SK-MEL-5 (cell line): Measurements from ENCODE around the gene KDM5B. TPM values are rescaled to one million over a fixed set of nuclear protein-coding genes. Genes with fewer than 3 reads are reported as not detected.

ENCODE experiments used
- DNase-seq: peaks from one replicate; pipeline ENCODE4 v3.0.0-alpha.2; 2016; ENCODE audit warnings: low read depth, low spot score
- in situ Hi-C: cut with HindIII; loops from 2 replicates; pipeline ENCODE4 v1.10.0; 2016; ENCODE audit warnings: low sequenced_read_pairs, high pct_unique_total_duplicates, low pct_unique_long_range_greater_than_20kb
- total RNA-seq: library from RNA; depleted of rRNA; stranded (reverse); fragments of >200 nt; shearing (Covaris generic); gene quantifications from 2 replicates; pipeline ENCODE4 v1.2.3, GENCODE V29; 2014

Gene KDM5B
- total RNA-seq, 1 experiment from 2014 or later, result 49.8 TPM

DNA sequence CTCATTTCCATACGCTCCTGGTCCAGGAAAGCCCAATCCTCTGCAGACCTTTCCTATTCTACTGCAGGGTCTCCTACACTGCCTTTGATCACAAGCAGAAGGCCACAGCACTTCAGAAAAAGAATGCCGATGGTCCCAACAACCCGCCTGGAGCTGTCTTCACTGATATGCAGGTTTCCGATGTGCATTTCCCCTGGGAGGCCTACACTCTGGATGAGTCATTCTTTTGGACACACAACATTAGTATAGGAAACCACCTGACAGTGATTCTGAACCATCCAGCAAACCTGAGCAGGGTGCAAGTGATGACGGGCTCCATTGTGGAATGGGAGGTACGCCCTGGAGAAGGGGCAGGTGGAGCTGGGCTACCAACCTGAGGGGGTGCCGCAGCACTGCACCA is 17.5 kb upstream of the KDM5B start:
- no peak for DNase-seq
- in situ Hi-C loops, result no loop called here

DNA sequence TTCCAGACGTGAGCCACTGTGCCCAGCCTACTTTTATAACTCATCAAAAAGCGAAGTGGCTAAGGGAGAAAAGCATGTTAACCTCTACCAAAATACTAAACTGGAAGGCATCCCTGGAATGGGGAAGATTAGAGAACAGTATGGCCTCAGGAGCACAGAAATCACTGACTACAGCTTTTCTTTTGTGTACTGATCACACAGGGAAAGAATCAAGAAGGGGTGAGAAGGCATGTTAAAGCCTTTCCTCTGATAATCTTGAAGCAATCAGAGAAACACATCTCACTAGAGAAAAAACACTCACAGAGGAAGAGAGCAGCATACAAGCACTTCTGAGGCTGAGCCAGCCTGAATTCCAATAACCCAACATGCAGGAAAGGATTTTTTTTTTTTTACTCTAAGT is 13.2 kb upstream of the KDM5B start:
- peak; percentile 53 for DNase-seq
- in situ Hi-C loops, result no loop called here

GRCh38 chr1:202818819-202819218 is 10.6 kb upstream of the KDM5B start:
- in situ Hi-C loops, result no loop called here
- DNase-seq, result no peak

DNA sequence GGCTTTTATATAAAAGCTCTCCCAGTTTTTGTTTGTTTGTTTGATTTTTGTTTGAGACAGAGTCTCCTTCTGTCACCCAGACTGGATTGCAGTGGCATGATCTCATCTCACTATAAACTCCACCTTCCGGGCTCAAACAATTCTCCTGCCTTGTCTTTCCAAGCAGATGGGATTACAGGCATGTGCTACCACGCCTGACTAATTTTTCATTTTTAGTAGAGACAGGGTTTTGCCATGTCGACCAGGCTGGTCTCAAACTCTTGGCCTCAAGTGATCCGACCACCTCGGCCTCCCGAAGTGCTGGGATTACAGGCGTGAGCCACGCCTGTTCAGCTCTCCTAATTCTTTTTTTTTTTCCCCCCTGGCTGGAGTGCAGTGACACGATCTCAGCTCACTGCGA is 6.9 kb upstream of the KDM5B start:
- in situ Hi-C loops, result no loop called here
- no peak for DNase-seq

DNA sequence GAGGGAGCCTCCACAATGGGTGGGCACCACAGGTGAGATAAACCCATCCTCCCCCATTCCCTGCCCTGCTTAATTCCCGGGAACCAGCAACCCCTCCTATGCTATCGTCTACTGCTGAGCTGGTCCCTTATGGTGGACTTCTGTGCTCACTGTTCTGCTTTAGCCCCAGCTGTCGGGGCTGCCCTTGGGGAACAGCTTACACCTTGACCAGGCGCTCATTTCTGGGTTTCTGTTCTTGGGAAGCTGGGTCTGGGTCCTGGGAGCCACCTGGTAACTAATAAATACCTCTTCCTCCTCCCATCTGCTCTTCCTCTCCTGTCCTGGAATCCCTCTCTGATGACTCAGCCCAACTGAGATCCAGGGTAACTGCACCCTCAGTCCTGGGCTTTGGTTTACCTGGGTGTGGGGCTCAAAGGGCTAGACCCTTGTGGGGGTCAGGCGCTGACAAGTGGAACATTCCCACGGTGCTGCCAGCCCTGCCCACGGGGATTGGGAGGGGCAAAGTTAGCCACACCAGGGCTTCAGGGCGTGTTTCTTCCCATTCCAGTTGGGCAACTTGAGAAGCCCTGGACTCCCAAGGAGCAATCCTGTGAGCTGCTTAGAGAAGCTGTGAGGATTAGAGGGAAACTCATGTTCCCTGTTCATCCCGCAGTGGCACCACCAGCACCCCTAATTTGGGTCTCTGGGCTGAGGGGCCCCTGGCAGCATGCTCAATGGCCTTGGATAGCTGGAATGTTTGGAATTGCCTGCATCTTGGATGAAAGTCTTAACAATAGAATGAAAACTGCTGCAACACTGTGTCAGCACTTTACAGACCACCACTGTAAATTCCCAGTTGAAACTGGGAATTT is 4.2 kb upstream of the KDM5B start:
- no peak for DNase-seq
- in situ Hi-C loops, result no loop called here

- no peak for DNase-seq
- in situ Hi-C loops, result no loop called here
Measured at GRCh38 chr1:202811296-202812175, 3.3 kb upstream of the KDM5B start.

DNA sequence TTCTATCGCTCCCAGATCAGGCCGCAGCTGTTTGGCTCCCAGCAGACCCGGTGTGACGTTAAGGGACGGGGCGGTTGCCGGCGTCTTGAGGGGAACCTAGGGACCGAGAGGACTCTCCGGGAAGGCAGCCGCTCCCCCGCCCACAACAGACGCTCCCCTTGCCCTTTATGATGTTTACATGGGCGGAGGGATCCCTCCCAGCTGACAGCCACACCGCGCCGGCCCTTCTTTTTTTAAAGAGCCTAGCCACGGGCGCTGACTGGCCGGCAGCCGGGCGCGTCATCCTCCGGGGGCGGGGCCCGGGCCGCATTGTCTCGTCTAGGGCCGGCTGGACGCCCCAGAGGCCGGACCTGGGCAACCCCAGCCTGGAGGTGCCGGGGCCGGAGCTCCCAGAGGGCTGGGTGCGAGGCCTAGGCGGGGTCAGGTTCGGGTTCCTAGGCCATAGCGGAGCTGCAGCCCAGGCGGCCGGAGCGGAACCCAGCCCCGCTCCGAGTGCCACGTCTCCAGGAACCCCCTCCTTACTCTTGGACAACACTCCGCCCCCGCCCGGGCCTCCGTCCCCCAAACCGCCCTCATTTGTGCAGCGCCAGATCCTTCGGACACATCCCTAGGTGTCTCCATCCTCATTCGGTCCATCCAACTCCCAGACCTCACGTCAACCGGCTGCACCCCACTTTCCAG is 2.5 kb upstream of the KDM5B start, which contains the start of gene PCAT6:
Gene PCAT6, plus strand, starts transcription at position 340 of the 681 bp plus-strand sequence.
- in situ Hi-C loops, result no loop called here
- DNase-seq, result peak; percentile 93

DNA sequence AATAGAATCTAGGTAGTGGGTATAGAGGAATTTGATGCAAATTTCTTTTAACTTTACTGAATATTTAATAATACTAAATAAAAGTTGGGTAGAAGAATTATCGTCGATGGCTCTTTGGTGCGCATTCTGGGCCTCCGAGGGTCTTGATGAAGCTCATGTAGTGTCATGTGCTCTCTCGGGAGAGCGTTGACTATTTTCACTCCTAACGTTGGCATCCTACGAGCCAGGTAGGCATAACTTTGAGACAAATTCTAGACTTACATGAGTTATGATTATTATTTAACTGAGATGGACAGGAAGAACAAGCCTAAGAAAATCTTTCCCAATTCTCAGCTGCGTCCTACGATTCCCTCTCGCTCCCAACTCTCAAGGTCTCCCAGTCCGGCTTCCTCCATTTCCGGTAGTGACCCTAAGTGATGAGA is 2.0 kb upstream of the KDM5B start:
- in situ Hi-C loops, result no loop called here

GRCh38 chr1:202809597-202810159 is 1.5 kb upstream of the KDM5B start:
- no peak for DNase-seq
- in situ Hi-C loops, result no loop called here

More for the DNA sequence above, 2.0 kb upstream of the KDM5B start:
- DNase-seq, result no peak

DNA sequence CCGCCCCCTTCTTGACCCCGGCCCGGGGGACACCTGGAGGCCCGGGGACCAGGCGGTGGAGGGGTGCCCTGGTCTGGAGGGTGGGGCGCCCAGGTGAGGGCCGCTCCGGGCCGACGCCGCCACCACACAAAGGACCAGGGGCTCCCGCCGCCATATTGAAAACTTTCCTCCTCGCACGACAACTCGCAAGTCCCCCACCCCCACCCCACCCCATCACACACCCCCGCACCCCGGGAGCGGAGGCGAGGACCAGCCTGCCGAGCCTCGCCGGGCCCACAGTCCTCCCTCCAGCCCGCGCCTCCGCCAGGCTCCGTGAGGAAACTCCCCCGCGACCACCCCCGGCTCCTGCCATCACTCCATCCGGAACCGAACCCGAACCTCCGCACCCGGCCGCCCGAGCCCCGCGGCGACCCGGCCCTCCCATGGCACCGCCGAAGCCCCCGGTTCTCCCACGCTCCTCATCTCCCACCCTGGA is 733 bp downstream of the KDM5B start:
- no peak for DNase-seq

DNA sequence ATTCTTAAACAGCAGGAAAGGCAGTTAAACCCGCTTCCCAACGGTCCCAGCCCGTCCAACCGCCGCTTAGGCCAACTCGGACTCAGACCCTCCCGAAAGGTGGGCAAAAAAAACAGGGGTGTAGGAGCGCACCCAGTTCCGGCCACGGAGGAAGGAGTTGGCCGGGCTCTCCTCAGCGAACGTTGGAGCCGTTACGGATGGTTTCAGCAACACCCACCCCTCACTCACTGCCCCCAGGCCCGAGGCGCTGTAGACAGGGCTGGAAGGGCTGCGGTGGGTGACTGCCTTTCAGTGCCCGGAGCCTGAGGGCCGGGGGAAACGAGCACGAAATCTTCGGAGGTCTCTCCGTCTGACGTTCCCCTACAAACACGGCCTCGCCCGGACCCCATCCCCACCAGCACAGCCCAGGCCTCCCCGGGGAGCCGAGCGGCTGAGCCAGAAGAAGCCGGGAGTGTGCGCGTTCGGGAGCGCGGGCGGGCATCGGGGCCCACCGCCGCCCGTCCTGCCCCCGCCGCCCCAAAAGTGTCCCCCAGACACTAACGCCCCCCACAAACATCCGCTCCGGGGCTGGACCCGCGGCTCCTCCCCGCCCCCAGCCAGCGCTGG is 1.3 kb downstream of the KDM5B start:
- no peak for DNase-seq

More for the DNA sequence above, 733 bp downstream of the KDM5B start:
- in situ Hi-C loops, result no loop called here

GRCh38 chr1:202805886-202806844 is 2.1 kb downstream of the KDM5B start:
- in situ Hi-C loops, result no loop called here
- peak; percentile 34 for DNase-seq

More for the DNA sequence above, 1.3 kb downstream of the KDM5B start:
- in situ Hi-C loops, result no loop called here

DNA sequence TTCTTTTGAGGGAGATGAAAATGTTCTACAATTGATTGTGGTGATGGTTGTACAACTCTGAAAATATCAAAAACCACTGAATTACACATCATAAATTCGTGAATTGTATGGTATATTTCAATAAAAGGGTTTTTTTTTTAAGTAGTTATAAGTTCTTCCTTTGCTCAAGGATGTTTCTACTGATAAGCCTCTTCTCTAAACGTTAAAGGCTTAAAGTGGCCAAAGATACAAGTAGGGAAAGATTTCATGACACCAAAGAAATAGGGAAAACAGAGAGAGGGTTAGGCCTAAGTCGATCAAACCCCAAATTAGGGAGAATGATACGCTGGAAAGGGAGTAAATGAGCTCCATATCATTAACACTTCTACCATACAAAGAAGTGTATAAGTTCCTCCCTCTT is 4.1 kb downstream of the KDM5B start:
- DNase-seq, result no peak
- in situ Hi-C loops, result no loop called here

GRCh38 chr1:202802998-202803932 is 5.0 kb downstream of the KDM5B start:
- in situ Hi-C loops, result no loop called here
- DNase-seq, result no peak

GRCh38 chr1:202802034-202802433 is 6.2 kb downstream of the KDM5B start:
- in situ Hi-C loops, result no loop called here
- DNase-seq, result no peak
